T1000 (cell line): ENCODE results near the gene GDI2.
A peak's percentile ranks its signal among the peaks of the same experiment; 100 is the strongest.
"Not testable (repeated sequence)": the region's sequence is repeated elsewhere in the genome, so short reads cannot be mapped to it uniquely, and the experiment has no call there.

Experiments
- DNase-seq: peaks from one replicate; lab custom pipeline; 2025; ENCODE audit warnings: mixed read lengths; lab: John Stamatoyannopoulos, UW

GDI2 gene

GRCh38 chr10:5813341-5814109, at the start of gene GDI2:
TSS of gene GDI2 (minus strand) at chr10:5813434. CDS start at chr10:5813258, 176 bp downstream.
- DNase-seq: peak; percentile 85

- no peak for DNase-seq
Observed at GRCh38 chr10:5862360-5862961, 49.2 kb upstream of the GDI2 start.

GRCh38 chr10:5860066-5860465, 46.8 kb upstream of the GDI2 start:
- no peak for DNase-seq

- no peak for DNase-seq
Observed at GRCh38 chr10:5858811-5859210, 45.6 kb upstream of the GDI2 start.

GRCh38 chr10:5856701-5857004, 43.4 kb upstream of the GDI2 start:
- no peak for DNase-seq

GRCh38 chr10:5855979-5856700, 42.9 kb upstream of the GDI2 start:
- no peak for DNase-seq

GRCh38 chr10:5854131-5854475, 40.9 kb upstream of the GDI2 start:
- no peak for DNase-seq

GRCh38 chr10:5846667-5847066, 33.4 kb upstream of the GDI2 start:
- DNase-seq: not testable (repeated sequence)

- DNase-seq: no peak
Observed at GRCh38 chr10:5844345-5845055, 31.3 kb upstream of the GDI2 start.

- DNase-seq: no peak
Observed at GRCh38 chr10:5843686-5844344, 30.6 kb upstream of the GDI2 start.

- no peak for DNase-seq
Observed at GRCh38 chr10:5841965-5842364, 28.7 kb upstream of the GDI2 start.

DNA sequence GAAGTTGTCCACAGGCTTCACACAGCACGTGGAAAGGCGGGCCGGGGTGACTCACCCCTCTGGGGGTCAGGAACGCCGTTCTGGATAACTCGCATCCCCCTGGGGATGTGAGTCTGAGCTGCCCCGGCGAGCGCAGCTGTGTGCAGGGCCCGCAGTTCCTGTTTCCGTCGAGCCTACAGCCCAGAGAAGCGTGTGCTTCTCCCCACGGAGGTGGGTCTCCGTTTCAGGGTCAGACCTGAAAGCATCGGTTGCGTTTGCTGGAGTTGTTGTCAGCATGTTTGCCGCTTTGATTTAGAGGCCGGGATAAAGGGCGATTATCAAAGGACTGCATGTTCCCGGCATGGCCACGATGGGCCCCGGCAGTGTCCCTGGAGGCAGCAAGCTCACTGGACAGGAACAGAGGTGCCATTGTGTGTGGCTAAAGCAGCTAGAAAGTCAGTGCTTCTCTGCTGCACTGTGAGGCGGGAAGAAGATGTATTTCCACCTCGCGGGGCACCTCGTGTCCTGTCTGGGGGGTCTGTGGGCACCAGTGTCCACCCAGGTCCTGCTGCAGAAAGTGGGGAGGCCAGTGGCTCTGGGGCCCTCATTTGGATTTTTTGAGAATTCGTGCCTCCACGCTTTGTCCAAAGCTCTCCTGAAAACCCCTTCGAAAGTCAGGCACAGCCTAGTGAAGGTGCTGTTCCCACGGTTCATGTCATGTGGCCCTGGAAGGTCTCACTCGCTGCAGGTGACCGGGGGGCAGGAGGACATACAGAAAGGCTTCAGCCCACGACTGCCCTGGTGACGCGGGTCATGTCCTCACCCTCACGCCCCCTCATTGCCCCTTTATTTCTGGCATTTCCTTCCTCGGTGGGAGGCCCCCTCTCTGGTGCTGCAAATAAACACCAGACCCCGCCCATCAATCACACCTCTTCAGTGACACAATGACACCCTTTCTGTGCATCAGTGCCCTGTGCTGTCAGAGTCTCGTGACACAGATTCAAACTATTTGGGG, 27.4 kb upstream of the GDI2 start:
- DNase-seq: peak; percentile 23

- DNase-seq: not testable (repeated sequence)
Observed at GRCh38 chr10:5836181-5836580, 22.9 kb upstream of the GDI2 start.

GRCh38 chr10:5835446-5836095, 22.3 kb upstream of the GDI2 start:
- DNase-seq: no peak

DNA sequence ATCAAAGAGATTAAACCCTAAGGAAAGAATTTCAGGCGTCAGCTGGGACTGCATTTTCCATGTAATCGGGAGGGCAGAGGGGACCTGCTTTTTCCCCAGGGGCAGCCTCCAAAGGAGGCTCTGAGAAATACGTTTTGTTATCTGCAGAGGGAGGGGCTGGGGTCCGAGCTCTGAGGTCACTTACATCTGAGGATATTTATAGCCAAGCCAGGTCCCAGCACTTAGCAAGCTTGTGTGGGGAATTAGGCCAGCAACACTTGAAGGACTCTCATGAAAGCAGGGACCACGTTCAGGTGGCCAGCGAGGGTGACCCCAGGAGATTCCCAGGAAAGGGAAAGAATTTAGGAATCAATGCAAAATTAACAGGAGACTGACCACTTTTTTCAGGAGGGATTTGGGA, 20.6 kb upstream of the GDI2 start:
- DNase-seq: no peak

DNA sequence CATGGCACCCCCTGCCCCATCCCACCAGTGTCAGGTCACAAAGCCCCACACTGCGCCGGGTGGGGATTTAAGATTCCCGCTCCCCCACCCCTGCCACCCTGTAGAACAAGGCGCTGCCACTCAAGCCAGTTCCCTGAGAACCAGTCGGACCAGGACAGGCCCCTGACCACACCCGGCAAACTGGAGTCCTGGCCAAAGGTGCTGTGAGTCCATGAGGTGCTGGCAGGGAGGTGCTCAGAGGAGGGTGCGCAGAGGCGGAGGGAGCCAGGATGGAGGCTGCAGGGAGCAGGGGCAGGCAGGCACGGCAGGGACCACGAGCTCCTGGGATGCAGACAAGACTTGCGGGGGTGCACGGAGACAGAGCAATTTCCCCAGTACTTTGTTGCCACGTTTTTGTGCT, 19.7 kb upstream of the GDI2 start:
- no peak for DNase-seq

DNA sequence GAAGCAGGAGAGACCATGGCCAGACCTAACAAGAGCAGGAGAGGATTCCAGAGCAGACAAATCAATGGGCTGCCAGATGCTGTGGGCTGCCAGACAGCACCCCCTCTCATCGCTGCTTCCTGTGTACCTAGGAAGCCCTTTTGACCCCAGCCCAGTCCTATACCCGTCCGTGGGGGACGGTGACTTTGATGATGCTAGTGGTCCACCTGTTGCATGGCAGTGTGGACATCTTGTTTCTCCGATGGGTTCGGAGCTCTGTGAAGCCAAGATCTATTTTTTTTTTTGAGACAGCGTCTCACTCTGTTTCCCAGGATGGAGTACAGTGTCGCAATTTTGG, 18.2 kb upstream of the GDI2 start:
- DNase-seq: no peak

DNA sequence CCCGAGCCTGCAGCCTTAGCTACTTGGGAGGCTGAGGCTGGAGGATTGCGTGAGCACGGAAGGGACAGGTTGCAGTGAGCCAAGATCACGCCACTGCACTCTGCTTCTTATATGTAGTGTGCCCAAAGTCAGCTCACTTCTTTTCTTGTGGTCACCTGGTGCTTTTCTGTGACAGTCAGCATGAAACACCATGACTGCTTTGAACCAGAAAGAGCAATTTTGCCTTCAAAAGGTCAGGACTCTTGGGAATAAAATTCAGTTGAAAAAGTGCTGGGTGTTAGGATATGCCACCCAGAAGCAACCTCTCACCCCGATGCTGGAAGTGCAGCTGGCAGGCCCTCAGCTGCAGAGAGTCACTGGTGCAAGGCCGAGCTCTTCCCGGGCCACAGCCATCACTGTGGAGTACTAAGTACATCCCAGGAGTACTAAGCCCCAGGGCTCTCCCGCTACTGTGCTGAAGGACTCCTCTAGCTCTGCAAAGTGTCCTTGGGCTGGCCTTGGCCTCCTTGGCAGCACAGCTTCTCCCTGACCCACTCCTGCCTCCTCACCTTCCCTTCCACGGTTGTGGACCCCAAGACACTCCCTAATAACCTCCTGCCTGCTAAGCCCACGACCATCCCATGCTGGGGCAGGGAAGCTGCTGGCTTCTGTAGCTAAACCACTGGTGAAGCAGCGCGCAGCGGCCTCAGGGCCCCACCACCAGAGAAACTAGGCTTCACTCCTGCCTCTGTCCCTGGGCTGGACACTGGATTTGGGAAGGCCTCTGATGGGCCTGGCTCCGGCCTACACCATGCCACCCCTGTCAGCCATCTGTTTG, 17.6 kb upstream of the GDI2 start:
- DNase-seq: no peak

DNA sequence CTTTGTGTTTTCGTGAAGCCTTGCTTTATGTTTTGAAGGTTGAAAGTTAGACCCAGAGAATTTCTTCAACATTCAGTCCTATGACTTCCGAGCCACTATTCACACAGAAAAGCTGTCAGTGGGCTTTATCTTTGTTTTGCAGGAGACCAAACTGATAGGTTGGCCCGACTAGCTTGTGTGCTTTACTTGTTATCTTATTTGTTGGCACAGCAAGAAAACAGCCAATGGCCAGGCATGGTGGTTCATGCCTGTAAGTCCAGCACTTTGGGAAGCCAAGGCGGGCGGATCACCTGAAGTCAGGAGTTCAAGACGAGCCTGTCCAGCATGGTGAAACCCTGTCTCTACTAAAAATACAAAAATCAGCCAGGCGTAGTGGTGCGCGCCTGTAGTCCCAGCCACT, 16.0 kb upstream of the GDI2 start:
- DNase-seq: no peak

- DNase-seq: no peak
Observed at GRCh38 chr10:5828725-5829124, 15.5 kb upstream of the GDI2 start.
